ENCODE results near the gene DLX3.
A peak's percentile ranks its signal among the peaks of the same experiment; 100 is the strongest.

The DLX3 gene

DNA sequence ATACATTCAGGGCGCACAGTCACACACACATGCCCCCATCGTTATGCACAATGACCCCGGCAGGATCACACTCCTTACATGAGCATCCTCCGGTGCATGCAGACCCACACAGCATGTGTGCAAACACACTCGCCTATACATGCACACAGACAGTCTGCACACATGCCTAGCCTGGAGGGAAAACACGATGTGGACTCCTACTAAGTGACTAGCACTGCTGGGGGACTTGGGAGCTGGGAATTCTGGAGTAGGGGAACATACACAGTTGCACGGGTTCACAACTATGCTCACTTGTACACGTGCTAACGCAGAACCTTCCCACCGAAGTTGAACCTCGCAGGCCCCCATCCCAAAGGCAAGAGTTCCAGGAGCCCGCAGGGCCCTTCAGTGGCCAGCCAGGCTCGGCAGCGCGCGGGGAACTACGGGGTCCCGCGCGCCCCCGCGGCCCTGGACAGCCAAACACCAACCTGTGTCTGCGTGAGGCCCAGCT is 2.0 kb downstream of the DLX3 start:
- Mint-ChIP-seq H3K4me3 (peak overlapping the region; percentile 49), H3K9me3 (no peaks in the 10 kb centered on the region), H3K27me3 (peaks cover 100% of the 10 kb centered on the region), H3K36me3 (peaks cover 6% of the 10 kb centered on the region), H3K27ac (no peak overlapping the region), H3K4me1 (peaks cover 34% of the 10 kb centered on the region)
- DNase-seq: no peak
- CTCF ChIA-PET: interaction anchor here (0.8 to 1.5 kb wide), 2 partner anchors 40 to 76 kb away, joined by 3 to 6 read pairs; no protein-coding TSS in a partner anchor

GRCh38 chr17:49992191-49992932 is 2.7 kb downstream of the DLX3 start:
- CTCF ChIA-PET: no interaction called here

DNA sequence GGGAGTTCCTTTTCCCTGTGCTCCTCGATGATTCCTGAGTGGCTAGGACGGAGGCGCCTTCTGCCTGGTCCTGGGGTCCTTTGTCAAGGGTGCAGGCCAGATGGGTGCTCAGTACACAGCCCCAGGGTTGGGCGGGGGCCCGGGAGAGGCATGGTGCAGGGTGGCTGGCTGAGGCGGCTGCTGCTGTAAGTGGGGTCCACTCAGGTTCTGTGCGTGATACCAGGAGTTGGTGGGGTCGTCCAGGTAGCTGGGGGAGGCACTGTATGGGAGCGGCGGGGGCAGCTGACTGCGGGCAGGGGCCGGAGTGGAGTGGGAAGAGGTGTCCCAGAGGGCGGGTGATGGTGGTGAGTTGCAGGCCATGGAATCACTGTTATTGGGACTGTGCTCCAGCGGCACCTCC is 3.6 kb downstream of the DLX3 start:
- no peak for DNase-seq
- Mint-ChIP-seq H3K4me3 (no peak overlapping the region), H3K27me3 (peaks cover 100% of the 10 kb centered on the region), H3K9me3 (no peaks in the 10 kb centered on the region), H3K27ac (no peak overlapping the region), H3K4me1 (peaks cover 28% of the 10 kb centered on the region), H3K36me3 (peaks cover 6% of the 10 kb centered on the region)
- CTCF ChIA-PET: no interaction called here

More at GRCh38 chr17:49992191-49992932, 2.7 kb downstream of the DLX3 start:
- Mint-ChIP-seq H3K4me1 (peaks cover 34% of the 10 kb centered on the region), H3K27me3 (peaks cover 100% of the 10 kb centered on the region), H3K27ac (no peak overlapping the region), H3K36me3 (peaks cover 6% of the 10 kb centered on the region), H3K4me3 (peak overlapping the region; percentile 49), H3K9me3 (no peaks in the 10 kb centered on the region)
- no peak for DNase-seq

DNA sequence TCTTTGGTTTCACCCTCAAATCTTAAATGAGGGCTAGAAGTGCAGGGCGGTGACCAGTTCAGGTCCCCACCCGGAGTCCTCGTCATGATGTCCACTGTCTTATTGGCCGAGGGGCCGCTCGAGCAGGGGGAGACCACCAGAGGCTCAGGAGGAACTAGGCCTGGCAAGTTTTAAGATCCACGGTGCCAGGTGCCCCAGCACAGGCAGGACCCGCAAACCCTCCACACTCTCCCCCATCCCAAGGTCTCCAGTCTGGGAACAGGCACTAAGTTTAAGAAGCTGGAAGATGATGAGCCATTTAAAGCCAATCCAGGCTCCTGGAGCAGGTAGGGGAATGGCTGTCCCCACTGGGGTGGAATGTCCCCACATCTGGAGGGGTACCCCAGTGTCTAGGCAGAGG is 4.1 kb downstream of the DLX3 start:
- H3K27me3 Mint-ChIP-seq: peaks cover 100% of the 10 kb centered on the region
- peaks cover 24% of the 10 kb centered on the region for H3K4me1 Mint-ChIP-seq
- DNase-seq: no peak
- H3K36me3 Mint-ChIP-seq: peaks cover 6% of the 10 kb centered on the region
- CTCF ChIA-PET: interaction anchor here (1.2 to 1.8 kb wide), 3 partner anchors 34 to 111 kb away, joined by 3 to 4 read pairs (median 4); no protein-coding TSS in a partner anchor
- no peaks in the 10 kb centered on the region for H3K9me3 Mint-ChIP-seq
- no peak overlapping the region for H3K27ac Mint-ChIP-seq
- no peak overlapping the region for H3K4me3 Mint-ChIP-seq

GRCh38 chr17:49990331-49990730 is 4.7 kb downstream of the DLX3 start:
- CTCF ChIA-PET: interaction anchor here (1.0 to 1.8 kb wide), 6 partner anchors 8 to 129 kb away, joined by 3 to 8 read pairs (median 4); no protein-coding TSS in a partner anchor
- Mint-ChIP-seq H3K4me1 (peaks cover 22% of the 10 kb centered on the region), H3K27me3 (peaks cover 100% of the 10 kb centered on the region), H3K4me3 (no peak overlapping the region), H3K9me3 (no peaks in the 10 kb centered on the region), H3K27ac (no peak overlapping the region), H3K36me3 (peaks cover 6% of the 10 kb centered on the region)
- DNase-seq: no peak

GRCh38 chr17:49989518-49989880 is 5.5 kb downstream of the DLX3 start:
- no peak for DNase-seq
- CTCF ChIA-PET: interaction anchor here (1.0 to 1.8 kb wide), 5 partner anchors 8 to 128 kb away, joined by 3 to 8 read pairs (median 4); no protein-coding TSS in a partner anchor
- H3K27me3 Mint-ChIP-seq: peaks cover 100% of the 10 kb centered on the region
- no peak overlapping the region for H3K4me3 Mint-ChIP-seq
- H3K36me3 Mint-ChIP-seq: peaks cover 6% of the 10 kb centered on the region
- peaks cover 15% of the 10 kb centered on the region for H3K4me1 Mint-ChIP-seq
- H3K9me3 Mint-ChIP-seq: no peaks in the 10 kb centered on the region
- H3K27ac Mint-ChIP-seq: no peak overlapping the region

DNA sequence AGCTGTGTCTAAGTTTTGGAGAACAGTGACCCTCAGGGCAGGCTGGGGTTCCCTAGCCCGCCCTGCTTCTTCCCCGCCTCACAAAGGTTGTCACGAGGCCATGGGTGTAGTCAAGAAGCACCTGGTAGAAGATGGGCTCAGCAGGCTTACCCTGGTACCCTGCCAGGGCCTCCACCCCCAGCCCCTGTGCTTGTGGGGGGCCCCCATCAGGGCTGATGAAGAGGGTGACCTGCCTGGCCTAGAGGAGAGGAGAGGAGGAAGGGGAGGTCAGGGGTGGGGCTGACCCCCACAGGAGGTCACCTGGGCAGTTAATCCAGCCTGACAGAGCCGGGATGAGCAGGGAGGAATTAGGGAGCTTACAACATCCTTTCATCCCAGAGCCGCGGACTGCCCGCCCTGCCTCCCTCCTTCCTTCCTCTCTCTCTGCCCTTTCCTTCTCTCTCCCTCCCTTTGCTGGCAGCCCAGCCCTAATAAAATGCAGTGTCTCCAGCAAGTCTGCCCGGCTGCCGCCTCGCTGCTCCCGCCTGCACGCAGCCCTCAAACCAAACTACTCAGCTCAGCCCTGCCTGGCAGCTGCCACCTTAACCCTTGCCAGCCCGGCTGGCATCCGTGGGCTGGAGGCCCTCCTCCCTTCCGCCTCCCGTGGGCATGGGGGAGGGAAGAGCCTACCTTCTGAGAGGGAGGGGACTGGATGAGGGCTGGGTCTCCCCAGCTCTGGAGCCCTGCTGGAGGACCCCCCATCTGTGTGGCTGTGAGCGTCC is 7.2 kb downstream of the DLX3 start:
- CTCF ChIA-PET: interaction anchor here (1.0 kb wide), 1 partner anchor 36 kb away, joined by 3 read pairs; no protein-coding TSS in a partner anchor
- H3K4me3 Mint-ChIP-seq: no peak overlapping the region
- no peaks in the 10 kb centered on the region for H3K36me3 Mint-ChIP-seq
- H3K4me1 Mint-ChIP-seq: peaks cover 5% of the 10 kb centered on the region
- H3K27ac Mint-ChIP-seq: no peak overlapping the region
- no peak for DNase-seq
- H3K27me3 Mint-ChIP-seq: peaks cover 91% of the 10 kb centered on the region
- H3K9me3 Mint-ChIP-seq: no peaks in the 10 kb centered on the region

DNA sequence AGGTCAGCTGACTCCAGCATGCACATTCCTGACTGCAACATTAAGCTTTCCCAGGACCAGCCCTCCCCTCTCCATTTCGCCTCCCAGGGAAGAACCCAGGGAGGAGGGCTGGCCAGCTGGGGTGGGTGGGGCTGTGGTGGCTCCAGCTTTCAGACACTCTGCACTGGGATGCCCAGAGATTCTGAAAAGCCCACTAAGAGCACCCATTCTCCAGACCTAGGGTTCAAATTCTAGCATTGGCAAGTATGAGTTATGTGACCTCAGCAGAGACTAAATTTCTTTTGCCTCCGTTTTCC is 7.8 kb downstream of the DLX3 start:
- CTCF ChIA-PET: interaction anchor here (1.0 to 2.0 kb wide), 2 partner anchors 10 to 36 kb away, joined by 3 to 15 read pairs; no protein-coding TSS in a partner anchor
- H3K27ac Mint-ChIP-seq: no peak overlapping the region
- H3K27me3 Mint-ChIP-seq: peaks cover 88% of the 10 kb centered on the region
- no peak overlapping the region for H3K4me3 Mint-ChIP-seq
- H3K9me3 Mint-ChIP-seq: no peaks in the 10 kb centered on the region
- no peak for DNase-seq
- H3K4me1 Mint-ChIP-seq: peaks cover 4% of the 10 kb centered on the region
- no peaks in the 10 kb centered on the region for H3K36me3 Mint-ChIP-seq

DNA sequence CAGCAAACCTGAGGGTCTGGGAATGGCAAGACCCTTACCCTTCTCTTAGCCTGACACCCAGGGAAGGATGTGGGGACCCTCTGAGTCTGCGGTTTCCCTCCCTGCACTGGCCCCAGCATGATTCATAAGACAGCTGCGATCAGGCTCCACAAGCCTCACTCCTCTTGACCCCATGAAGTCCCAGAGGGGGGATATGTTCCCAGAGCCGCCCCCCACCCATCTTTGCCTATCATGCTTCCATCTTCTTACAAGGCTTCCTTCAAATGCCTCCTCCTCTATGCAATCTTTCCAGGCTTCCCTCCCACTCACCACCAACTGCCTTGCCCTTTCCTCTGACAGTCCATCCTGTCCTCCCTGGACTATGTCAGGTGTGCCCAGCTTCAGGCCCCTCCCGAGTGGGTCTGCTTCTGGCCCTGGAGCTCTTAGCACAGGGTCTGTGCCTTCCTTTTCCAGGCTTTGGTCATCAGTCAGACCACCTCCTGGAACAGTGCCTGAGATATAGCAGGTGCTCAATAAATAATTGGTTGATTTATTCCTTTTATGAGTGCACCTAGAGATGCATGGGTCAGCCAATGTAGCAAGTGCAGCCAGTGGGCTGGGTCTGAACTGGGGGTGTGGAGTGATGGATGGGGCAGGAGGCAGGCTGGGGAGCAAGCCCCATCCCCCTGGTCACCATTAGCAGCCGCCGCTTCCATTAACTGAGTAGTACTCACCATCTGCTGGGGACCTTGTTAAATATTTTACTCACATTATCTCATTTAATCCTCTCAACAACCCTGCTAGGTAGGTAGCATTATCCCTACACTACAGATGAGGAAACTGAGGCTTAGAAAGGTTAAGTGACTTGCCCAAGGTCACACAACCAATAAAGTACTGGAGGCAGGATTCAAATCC is 8.4 kb downstream of the DLX3 start:
- Mint-ChIP-seq H3K36me3 (no peaks in the 10 kb centered on the region), H3K27ac (no peak overlapping the region), H3K4me1 (peaks cover 2% of the 10 kb centered on the region), H3K27me3 (peaks cover 88% of the 10 kb centered on the region), H3K4me3 (no peak overlapping the region), H3K9me3 (no peaks in the 10 kb centered on the region)
- CTCF ChIA-PET: interaction anchor here (0.5 to 2.0 kb wide), 6 partner anchors 11 to 125 kb away, joined by 3 to 15 read pairs (median 3); no protein-coding TSS in a partner anchor
- no peak for DNase-seq

- peaks cover 88% of the 10 kb centered on the region for H3K27me3 Mint-ChIP-seq
- no peak overlapping the region for H3K27ac Mint-ChIP-seq
- H3K4me3 Mint-ChIP-seq: no peak overlapping the region
- peaks cover 2% of the 10 kb centered on the region for H3K4me1 Mint-ChIP-seq
- no peak for DNase-seq
- CTCF ChIA-PET: interaction anchor here (1.0 to 2.0 kb wide), 4 partner anchors 12 to 124 kb away, joined by 3 to 15 read pairs (median 4); no protein-coding TSS in a partner anchor
- H3K36me3 Mint-ChIP-seq: no peaks in the 10 kb centered on the region
- H3K9me3 Mint-ChIP-seq: no peaks in the 10 kb centered on the region
Measured at GRCh38 chr17:49985310-49985990, 9.6 kb downstream of the DLX3 start.

DNA sequence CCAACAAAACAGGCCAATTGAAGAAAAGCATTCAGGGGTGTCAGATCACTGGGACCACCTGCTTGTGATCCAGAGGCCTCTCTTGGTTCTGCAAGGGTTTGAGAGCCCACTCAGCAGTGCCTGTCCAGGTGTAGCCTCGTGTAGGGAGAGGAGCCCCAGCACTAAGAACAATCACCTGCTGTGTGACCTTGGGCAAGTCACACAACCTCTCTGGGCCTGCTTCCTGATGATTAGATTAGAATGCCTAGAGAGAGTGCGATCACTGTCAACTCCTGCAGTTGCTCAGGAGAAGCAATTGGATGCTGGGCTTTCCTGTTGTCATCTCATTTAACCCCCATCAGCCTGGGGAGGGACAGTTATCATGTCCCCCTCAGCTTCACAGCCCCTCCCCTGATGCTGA is 10.2 kb downstream of the DLX3 start:
- CTCF ChIA-PET: interaction anchor here (1.2 to 1.4 kb wide), 2 partner anchors 12 to 32 kb away, joined by 4 to 5 read pairs; no protein-coding TSS in a partner anchor
- Mint-ChIP-seq H3K9me3 (no peaks in the 10 kb centered on the region), H3K27ac (no peak overlapping the region), H3K4me1 (no peaks in the 10 kb centered on the region), H3K36me3 (no peaks in the 10 kb centered on the region), H3K4me3 (no peak overlapping the region), H3K27me3 (peaks cover 88% of the 10 kb centered on the region)
- no peak for DNase-seq

DNA sequence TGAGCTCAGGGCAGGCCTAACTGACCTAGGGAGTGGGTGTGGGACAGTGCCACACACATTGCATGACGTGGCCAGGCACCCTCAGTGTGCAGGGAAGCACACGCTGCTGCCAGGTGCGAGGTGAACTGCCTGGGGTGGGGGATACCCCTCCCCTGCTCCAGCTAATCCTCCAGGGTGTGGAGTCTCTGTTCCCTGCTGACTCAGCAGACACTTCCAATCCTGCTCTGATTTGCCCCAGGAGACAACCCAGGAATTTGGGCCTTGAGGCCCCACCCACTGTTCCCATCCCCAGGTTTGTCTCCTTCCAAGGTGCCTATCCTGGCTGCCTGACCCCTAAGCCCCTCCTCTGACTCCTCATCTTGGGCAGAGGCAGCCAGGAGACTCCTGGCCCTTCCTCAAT is 10.7 kb downstream of the DLX3 start:
- Mint-ChIP-seq H3K36me3 (no peaks in the 10 kb centered on the region), H3K4me3 (no peak overlapping the region), H3K27me3 (peaks cover 88% of the 10 kb centered on the region), H3K9me3 (no peaks in the 10 kb centered on the region), H3K4me1 (no peaks in the 10 kb centered on the region), H3K27ac (no peak overlapping the region)
- CTCF ChIA-PET: interaction anchor here (1.2 to 1.4 kb wide), 2 partner anchors 13 to 32 kb away, joined by 4 to 5 read pairs; no protein-coding TSS in a partner anchor
- DNase-seq: no peak

GRCh38 chr17:49980703-49981197 is 14.3 kb downstream of the DLX3 start:
- Mint-ChIP-seq H3K9me3 (no peaks in the 10 kb centered on the region), H3K27me3 (peaks cover 88% of the 10 kb centered on the region), H3K27ac (no peak overlapping the region), H3K36me3 (no peaks in the 10 kb centered on the region), H3K4me3 (no peak overlapping the region), H3K4me1 (no peaks in the 10 kb centered on the region)
- no peak for DNase-seq
- CTCF ChIA-PET: interaction anchor here (2.2 to 4.2 kb wide), 2 partner anchors 17 to 28 kb away, joined by 8 to 18 read pairs; no protein-coding TSS in a partner anchor

All from activated naive CD4-positive, alpha-beta T cell treated with anti-CD3 and anti-CD28 coated beads, Interleukin-2, amount 10 ng/mL, durations not matched to agents 7 days and 5 days (primary cell).